Tibial nerve (tissue), 4 donors: ENCODE measurements around the gene CLCA4. TPM values are rescaled to one million over a fixed set of nuclear protein-coding genes. Genes with fewer than 3 reads are reported as not detected.

Experiments
- DNase-seq, 2 donors: peaks; one replicate each; pipeline ENCODE4 v3.0.0-alpha.2; 2019; ENCODE audit warnings: low spot score in 2 of 2
- H3K27ac ChIP-seq, 4 donors: fragments of 200-600 bp; sonication (generic) in 3 of 4; one replicate each; pipeline ENCODE4 v1.5.1; 2017 to 2019; ENCODE audit warnings: mild to moderate bottlenecking in 1 of 4
- H3K27me3 ChIP-seq, 2 donors: fragments of 200-600 bp; sonication (generic) in 1 of 2; one replicate each; pipeline versions ENCODE4 v1.5.1 to v1.6.0; 2017 to 2019
- H3K36me3 ChIP-seq, 3 donors: fragments of 200-600 bp; sonication (generic); one replicate each; pipeline ENCODE4 v1.5.1; 2018 to 2019
- H3K4me1 ChIP-seq, 4 donors: fragments of 200-600 bp; sonication (generic) in 3 of 4; one replicate each; pipeline ENCODE4 v1.5.1; 2017 to 2019
- H3K4me3 ChIP-seq, 4 donors: fragments of 200-600 bp; sonication (generic) in 3 of 4; one replicate each; pipeline ENCODE4 v1.5.1; 2017 to 2019; ENCODE audit warnings: mild to moderate bottlenecking in 1 of 4, moderate library complexity in 1 of 4
- H3K9me3 ChIP-seq, 4 donors: fragments of 200-600 bp; sonication (generic) in 3 of 4; one replicate each; pipeline ENCODE4 v1.5.1; 2017 to 2019
- EP300 ChIP-seq, 2 donors: sonication (generic); formaldehyde crosslinking; IDR thresholded peaks; one replicate each; pipeline ENCODE4 v1.6.1; 2017; ENCODE audit warnings: antibody characterized with exemption in 2 of 2, mild to moderate bottlenecking in 1 of 2
- POLR2A ChIP-seq, 2 donors: fragments of 450-650 bp; IDR thresholded peaks; one replicate each; pipeline ENCODE4 v1.6.1; 2017; ENCODE audit warnings: antibody characterized with exemption in 2 of 2, mild to moderate bottlenecking in 2 of 2, moderate library complexity in 2 of 2
- WGBS, 2 donors: methylation state at CpG; one replicate each; pipeline ENCODE4 v1.1.5; 2018; 5-methylcytosine and 5-hydroxymethylcytosine counted together
- total RNA-seq, 4 donors: library from RNA; depleted of rRNA; stranded (reverse); fragments of >200 nt; gene quantifications; one replicate each; pipeline ENCODE4 v1.1.0, GENCODE V29; 2016
- TF ChIP-seq, protein P1 (sequence below), 5 experiments: fragments of 200-600 bp in 3 of 5; fragments of 450-650 bp in 2 of 5; sonication (generic) in 3 of 5; IDR thresholded peaks; one replicate each; pipeline ENCODE4 v1.5.1; 2016 to 2019; ENCODE audit warnings: antibody characterized with exemption in 5 of 5, mild to moderate bottlenecking in 3 of 5, moderate library complexity in 2 of 5

The CLCA4 gene
- total RNA-seq, 4 donors from 2014 or later, result not detected

DNA sequence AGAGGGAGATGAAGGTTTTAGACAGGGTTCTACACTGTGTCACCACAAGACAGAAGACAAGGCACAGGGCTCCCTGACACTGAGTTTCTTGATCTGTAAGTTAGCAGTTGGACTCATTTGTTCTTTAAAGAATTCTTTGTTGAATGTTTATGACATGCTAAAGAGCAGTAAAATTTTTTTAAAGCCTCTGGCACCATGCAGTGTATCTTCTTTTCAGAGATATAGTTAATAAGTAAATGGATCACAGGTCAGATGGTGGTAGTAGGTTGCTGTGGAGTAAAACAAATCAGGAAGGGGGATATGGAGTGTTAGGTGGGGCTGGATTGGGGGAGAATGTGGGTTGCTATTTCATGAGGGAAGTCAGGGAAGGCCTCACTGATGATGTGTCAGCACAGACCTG lies 2.0 kb downstream of the CLCA4 start:
- no peak for DNase-seq
- H3K27ac ChIP-seq, result no peak overlapping the region
- peaks cover 0 to 12% (median 0%) of the 10 kb centered on the region in 4 donors for H3K9me3 ChIP-seq
- no peaks in the 10 kb centered on the region for H3K36me3 ChIP-seq
- H3K4me3 ChIP-seq, result no peak overlapping the region
- no peaks in the 10 kb centered on the region for H3K4me1 ChIP-seq
- no peaks in the 10 kb centered on the region for H3K27me3 ChIP-seq
- TF ChIP-seq POLR2A (IDR thresholded peaks at IDR 0.05), result no peak
- no peak for TF ChIP-seq EP300 (IDR thresholded peaks at IDR 0.05)
- TF ChIP-seq, protein P1, sequence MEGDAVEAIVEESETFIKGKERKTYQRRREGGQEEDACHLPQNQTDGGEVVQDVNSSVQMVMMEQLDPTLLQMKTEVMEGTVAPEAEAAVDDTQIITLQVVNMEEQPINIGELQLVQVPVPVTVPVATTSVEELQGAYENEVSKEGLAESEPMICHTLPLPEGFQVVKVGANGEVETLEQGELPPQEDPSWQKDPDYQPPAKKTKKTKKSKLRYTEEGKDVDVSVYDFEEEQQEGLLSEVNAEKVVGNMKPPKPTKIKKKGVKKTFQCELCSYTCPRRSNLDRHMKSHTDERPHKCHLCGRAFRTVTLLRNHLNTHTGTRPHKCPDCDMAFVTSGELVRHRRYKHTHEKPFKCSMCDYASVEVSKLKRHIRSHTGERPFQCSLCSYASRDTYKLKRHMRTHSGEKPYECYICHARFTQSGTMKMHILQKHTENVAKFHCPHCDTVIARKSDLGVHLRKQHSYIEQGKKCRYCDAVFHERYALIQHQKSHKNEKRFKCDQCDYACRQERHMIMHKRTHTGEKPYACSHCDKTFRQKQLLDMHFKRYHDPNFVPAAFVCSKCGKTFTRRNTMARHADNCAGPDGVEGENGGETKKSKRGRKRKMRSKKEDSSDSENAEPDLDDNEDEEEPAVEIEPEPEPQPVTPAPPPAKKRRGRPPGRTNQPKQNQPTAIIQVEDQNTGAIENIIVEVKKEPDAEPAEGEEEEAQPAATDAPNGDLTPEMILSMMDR (IDR thresholded peaks at IDR 0.05), result no peak

DNA sequence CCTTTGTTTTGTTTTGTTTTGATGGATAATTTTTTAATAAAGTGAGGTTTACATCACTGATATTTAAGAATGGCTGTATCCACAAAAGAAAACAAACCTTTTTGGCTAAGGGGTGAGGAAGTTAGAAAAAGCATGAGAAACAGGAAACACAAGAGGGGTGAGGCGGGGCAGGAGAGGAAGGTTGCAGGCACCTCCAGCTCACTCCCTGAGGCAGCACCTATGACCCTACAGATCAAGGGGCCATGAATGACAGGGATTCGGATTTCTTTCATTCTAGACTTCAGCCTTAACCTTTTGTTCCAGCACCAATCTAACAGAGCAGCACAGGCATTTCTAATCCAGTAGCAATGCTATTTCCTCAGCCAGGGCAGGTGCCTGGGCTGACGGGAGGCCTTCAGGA lies 4.4 kb downstream of the CLCA4 start:
- no peaks in the 10 kb centered on the region for H3K27me3 ChIP-seq
- no peak overlapping the region for H3K27ac ChIP-seq
- H3K36me3 ChIP-seq, result no peaks in the 10 kb centered on the region
- WGBS, 2 donors, result 65 to 70% methylated on average over 3 of the region's 3 CpGs
- no peak for DNase-seq
- peaks cover 0 to 12% (median 0%) of the 10 kb centered on the region in 4 donors for H3K9me3 ChIP-seq
- no peak overlapping the region for H3K4me3 ChIP-seq
- no peaks in the 10 kb centered on the region for H3K4me1 ChIP-seq
- TF ChIP-seq, protein P1 (IDR thresholded peaks at IDR 0.05), result no peak
- TF ChIP-seq EP300 (IDR thresholded peaks at IDR 0.05), result no peak
- no peak for TF ChIP-seq POLR2A (IDR thresholded peaks at IDR 0.05)

DNA sequence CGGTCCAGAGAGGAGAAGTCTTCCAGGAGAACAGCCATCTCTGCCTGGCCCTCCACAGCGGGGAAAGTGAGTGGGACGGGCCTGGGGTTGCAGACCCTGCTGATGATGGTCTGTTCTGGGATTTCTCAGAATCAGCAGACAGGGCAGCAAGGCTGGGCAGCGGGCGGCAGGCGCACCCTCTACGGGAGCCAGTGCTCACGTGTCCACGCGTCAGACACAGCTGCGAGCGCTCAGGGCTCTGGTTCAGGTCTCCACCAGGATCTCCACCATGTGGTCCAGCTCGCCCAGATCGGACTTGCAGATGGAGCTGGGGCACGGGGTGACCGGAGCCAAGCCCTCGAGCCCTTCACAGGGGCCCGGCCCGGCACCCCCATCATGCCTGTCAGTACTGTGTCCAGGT lies 5.5 kb downstream of the CLCA4 start:
- no peaks in the 10 kb centered on the region for H3K36me3 ChIP-seq
- H3K4me3 ChIP-seq, result no peak overlapping the region
- no peak overlapping the region for H3K27ac ChIP-seq
- TF ChIP-seq, protein P1 (IDR thresholded peaks at IDR 0.05), result no peak
- TF ChIP-seq EP300 (IDR thresholded peaks at IDR 0.05), result no peak
- no peak for TF ChIP-seq POLR2A (IDR thresholded peaks at IDR 0.05)
- peaks cover 0 to 14% (median 0%) of the 10 kb centered on the region in 4 donors for H3K9me3 ChIP-seq
- H3K27me3 ChIP-seq, result no peaks in the 10 kb centered on the region
- no peak for DNase-seq
- H3K4me1 ChIP-seq, result no peaks in the 10 kb centered on the region
- WGBS, 2 donors, result 93 to 95% methylated on average over 15 to 19 of the region's 19 CpGs

DNA sequence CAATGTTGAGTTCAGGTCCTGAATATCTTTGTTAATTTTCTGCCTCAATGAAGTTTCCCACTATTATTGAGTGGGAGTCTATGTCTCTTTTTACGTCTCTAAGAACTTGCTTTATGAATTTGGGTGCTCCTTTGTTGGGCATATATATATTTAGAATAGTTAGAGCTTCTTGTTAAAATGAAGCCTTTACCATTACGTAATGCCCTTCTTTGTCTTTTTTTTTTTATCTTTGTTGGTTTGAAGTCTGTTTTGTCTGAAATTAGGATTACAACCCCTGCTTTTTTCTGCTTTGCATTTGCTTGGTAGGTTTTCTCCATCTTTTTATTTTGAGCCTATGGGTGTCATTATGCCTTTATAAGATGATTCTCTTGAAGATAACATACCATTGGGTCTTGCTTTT lies 10.9 kb downstream of the CLCA4 start:
- H3K4me1 ChIP-seq, result no peaks in the 10 kb centered on the region
- no peaks in the 10 kb centered on the region for H3K36me3 ChIP-seq
- no peak for DNase-seq
- WGBS, 2 donors, result 88 to 96% methylated on average over 2 of the region's 2 CpGs
- TF ChIP-seq, protein P1 (IDR thresholded peaks at IDR 0.05), result no peak
- no peak for TF ChIP-seq EP300 (IDR thresholded peaks at IDR 0.05)
- peaks cover 0 to 23% (median 3%) of the 10 kb centered on the region in 4 donors for H3K9me3 ChIP-seq
- H3K27me3 ChIP-seq, result no peaks in the 10 kb centered on the region
- no peak overlapping the region for H3K27ac ChIP-seq
- H3K4me3 ChIP-seq, result no peak overlapping the region

DNA sequence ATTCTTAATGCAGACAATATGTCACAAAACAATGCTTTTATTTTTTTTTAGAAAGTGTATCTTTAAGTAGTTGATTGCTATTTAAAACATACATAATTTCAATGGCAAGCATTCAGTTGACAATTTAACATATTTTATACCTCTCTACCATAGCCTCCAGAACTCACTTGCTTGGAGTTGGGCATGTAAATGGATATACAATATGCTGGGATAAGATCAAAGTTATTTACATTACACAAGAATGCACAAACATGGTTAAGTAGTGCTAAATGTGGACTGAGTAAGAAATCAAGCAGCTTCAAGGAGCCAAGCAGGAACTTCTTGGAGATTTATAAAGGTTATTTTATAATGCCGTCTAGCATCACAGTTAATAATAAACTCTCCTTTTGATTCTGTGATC lies 17.0 kb downstream of the CLCA4 start:
- no peak for DNase-seq
- Histone ChIP-seq H3K36me3 (no peaks in the 10 kb centered on the region), H3K4me1 (no peaks in the 10 kb centered on the region), H3K27me3 (no peaks in the 10 kb centered on the region), H3K4me3 (no peak overlapping the region), H3K9me3 (peaks cover 0 to under 1% (median 0%) of the 10 kb centered on the region in 4 donors), H3K27ac (no peak overlapping the region)
- 78 to 79% methylated on average over 1 of the region's 1 CpG for WGBS, 2 donors
- TF ChIP-seq, protein P1 (IDR thresholded peaks at IDR 0.05), result no peak
- TF ChIP-seq EP300 (IDR thresholded peaks at IDR 0.05) (no peak), POLR2A (IDR thresholded peaks at IDR 0.05) (no peak)
